ENCODE measurements around the gene SYNE2. TPM values are rescaled to one million over a fixed set of nuclear protein-coding genes. Genes with fewer than 3 reads are reported as not detected.

Gene SYNE2
- total RNA-seq, 1 donor from 2014 or later = 5.7 TPM

DNA sequence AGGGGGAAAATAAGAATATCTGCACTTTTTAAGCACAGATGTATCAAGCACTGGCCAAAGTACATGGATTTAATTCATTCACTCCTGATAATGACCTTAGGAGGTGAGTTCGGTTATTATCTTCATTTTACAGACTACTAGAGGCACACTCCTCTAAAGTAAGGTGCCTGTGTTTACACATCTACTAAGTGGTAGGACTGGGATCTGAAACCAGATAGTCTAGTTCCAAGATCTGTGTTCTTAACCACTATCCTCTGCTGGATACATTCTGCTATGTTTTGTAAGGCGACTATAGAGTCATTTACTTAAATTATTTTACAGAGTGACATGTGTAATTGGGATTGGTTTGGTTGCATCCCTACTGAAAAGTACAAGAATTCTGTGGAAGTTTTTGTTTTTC, 266.1 kb downstream of the SYNE2 start:
- TF ChIP-seq CTCF (IDR thresholded peaks at IDR 0.05; ENCODE audit: insufficient read depth, low read depth, low read length) = no peak
- TF ChIP-seq EZH2 (IDR thresholded peaks at IDR 0.05; ENCODE audit: insufficient read depth, low read length) = no peak
- peak overlapping the region; percentile 85 for H3K27ac ChIP-seq (ENCODE audit: low read depth, low read length)
- Mint-ChIP-seq H3K27me3 (ENCODE audit: low read depth, unreplicated experiment) (no peaks in the 10 kb centered on the region), H3K9me3 (ENCODE audit: unreplicated experiment) (no peaks in the 10 kb centered on the region), H3K4me3 (ENCODE audit: unreplicated experiment) (no peak overlapping the region), H3K36me3 (ENCODE audit: low read depth, unreplicated experiment) (no peaks in the 10 kb centered on the region), H3K27ac (ENCODE audit: unreplicated experiment) (no peak overlapping the region), H3K4me1 (ENCODE audit: low read depth, unreplicated experiment) (peaks cover 5% of the 10 kb centered on the region)
- no peaks in the 10 kb centered on the region for H3K9me3 ChIP-seq (ENCODE audit: insufficient read depth, low read depth, low read length)
- H3K4me3 ChIP-seq (ENCODE audit: insufficient read depth, low read depth, low read length) = no peak overlapping the region
- DNase-seq (ENCODE audit: low read depth) (no peak), FAIRE-seq (no peak)
- H2AFZ ChIP-seq (ENCODE audit: low read depth, low read length) = no peak overlapping the region
- H3K27me3 ChIP-seq (ENCODE audit: insufficient read depth, low read length) = no peaks in the 10 kb centered on the region
- no peaks in the 10 kb centered on the region for H4K20me1 ChIP-seq (ENCODE audit: insufficient read depth, low read length)
- H3K4me1 ChIP-seq (ENCODE audit: insufficient read depth, low read length) = peaks cover 8% of the 10 kb centered on the region
- H3K79me2 ChIP-seq (ENCODE audit: insufficient read depth, low read length) = no peaks in the 10 kb centered on the region
- no peak overlapping the region for H3K9ac ChIP-seq (ENCODE audit: low read length)
- H3K4me2 ChIP-seq (ENCODE audit: low read length) = no peak overlapping the region
- no peaks in the 10 kb centered on the region for H3K36me3 ChIP-seq (ENCODE audit: insufficient read depth, low read length)

- no peak overlapping the region for H2AFZ ChIP-seq (ENCODE audit: low read depth, low read length)
- no peak overlapping the region for H3K27ac Mint-ChIP-seq (ENCODE audit: unreplicated experiment)
Observed at GRCh38 chr14:64119500-64119899, 266.7 kb downstream of the SYNE2 start.

More at GRCh38 chr14:64119500-64119899, 266.7 kb downstream of the SYNE2 start:
- no peaks in the 10 kb centered on the region for H3K27me3 ChIP-seq (ENCODE audit: insufficient read depth, low read length)
- no peaks in the 10 kb centered on the region for H3K9me3 ChIP-seq (ENCODE audit: insufficient read depth, low read depth, low read length)
- H3K9ac ChIP-seq (ENCODE audit: low read length) = no peak overlapping the region
- H3K4me2 ChIP-seq (ENCODE audit: low read length) = no peak overlapping the region
- FAIRE-seq = no peak
- TF ChIP-seq EZH2 (IDR thresholded peaks at IDR 0.05; ENCODE audit: insufficient read depth, low read length) (no peak), CTCF (IDR thresholded peaks at IDR 0.05; ENCODE audit: insufficient read depth, low read depth, low read length) (no peak)
- H3K36me3 ChIP-seq (ENCODE audit: insufficient read depth, low read length) = no peaks in the 10 kb centered on the region
- Mint-ChIP-seq H3K27me3 (ENCODE audit: low read depth, unreplicated experiment) (no peaks in the 10 kb centered on the region), H3K9me3 (ENCODE audit: unreplicated experiment) (no peaks in the 10 kb centered on the region), H3K4me1 (ENCODE audit: low read depth, unreplicated experiment) (peaks cover 3% of the 10 kb centered on the region), H3K36me3 (ENCODE audit: low read depth, unreplicated experiment) (no peaks in the 10 kb centered on the region), H3K4me3 (ENCODE audit: unreplicated experiment) (no peak overlapping the region)
- no peak overlapping the region for H3K27ac ChIP-seq (ENCODE audit: low read depth, low read length)
- H3K4me1 ChIP-seq (ENCODE audit: insufficient read depth, low read length) = peaks cover 8% of the 10 kb centered on the region
- DNase-seq (ENCODE audit: low read depth) = no peak
- H4K20me1 ChIP-seq (ENCODE audit: insufficient read depth, low read length) = no peaks in the 10 kb centered on the region
- no peaks in the 10 kb centered on the region for H3K79me2 ChIP-seq (ENCODE audit: insufficient read depth, low read length)
- H3K4me3 ChIP-seq (ENCODE audit: insufficient read depth, low read depth, low read length) = no peak overlapping the region

All from astrocyte (in vitro differentiated cells and primary cell).